Activated CD4-positive, alpha-beta T cell treated with anti-CD3 and anti-CD28 coated beads, Interleukin-2, amount 50 U/mL, for 4 hours (primary cell): ENCODE measurements around the gene AP5S1.
"Not testable (repeated sequence)": the region's sequence is repeated elsewhere in the genome, so short reads cannot be mapped to it uniquely, and the experiment has no call there.

Source experiments
- DNase-seq, 2 experiments: peaks; one replicate each; pipeline ENCODE4 v3.0.0-alpha.2; 2020

AP5S1 gene

GRCh38 chr20:3812975-3813847, 7.1 kb upstream of the AP5S1 start:
- no peak for DNase-seq

GRCh38 chr20:3813848-3814581, 6.3 kb upstream of the AP5S1 start:
- no peak for DNase-seq

GRCh38 chr20:3814928-3815495, 5.3 kb upstream of the AP5S1 start:
- no peak for DNase-seq

GRCh38 chr20:3815703-3816315, 4.5 kb upstream of the AP5S1 start:
- no peak for DNase-seq

GRCh38 chr20:3818155-3819151, 1.9 kb upstream of the AP5S1 start:
- DNase-seq, result no peak

GRCh38 chr20:3819411-3820047, 818 bp upstream of the AP5S1 start:
- DNase-seq, result no peak

GRCh38 chr20:3820901-3821727, 767 bp downstream of the AP5S1 start:
- DNase-seq, result no peak

GRCh38 chr20:3821996-3822395, 1.6 kb downstream of the AP5S1 start:
- no peak for DNase-seq

- DNase-seq, result no peak
These were observed 3.5 kb downstream of the AP5S1 start for GRCh38 chr20:3823881-3824280.

- DNase-seq, result no peak
These were observed 5.2 kb downstream of the AP5S1 start for GRCh38 chr20:3825526-3825925.

GRCh38 chr20:3826420-3826819, 6.1 kb downstream of the AP5S1 start:
- no peak for DNase-seq

GRCh38 chr20:3828798-3829197, 8.5 kb downstream of the AP5S1 start:
- DNase-seq, result no peak

GRCh38 chr20:3829891-3830290, 9.5 kb downstream of the AP5S1 start:
- not testable (repeated sequence) for DNase-seq

- no peak for DNase-seq
These were observed 15.8 kb downstream of the AP5S1 start for GRCh38 chr20:3836132-3836531.

- no peak for DNase-seq
These were observed 19.0 kb downstream of the AP5S1 start for GRCh38 chr20:3839328-3839727.

GRCh38 chr20:3840201-3840600, 19.9 kb downstream of the AP5S1 start:
- not testable (repeated sequence) for DNase-seq

- no peak for DNase-seq
These were observed 22.1 kb downstream of the AP5S1 start for GRCh38 chr20:3842348-3842930.

GRCh38 chr20:3843490-3843889, 23.1 kb downstream of the AP5S1 start:
- DNase-seq, result no peak

GRCh38 chr20:3843990-3844619, 23.8 kb downstream of the AP5S1 start:
- DNase-seq, result not testable (repeated sequence)

GRCh38 chr20:3846378-3846739, 26.0 kb downstream of the AP5S1 start:
- DNase-seq, result no peak
